ENCODE measurements around the gene HTR3B. TPM values are rescaled to one million over a fixed set of nuclear protein-coding genes. Genes with fewer than 3 reads are reported as not detected.
A peak's percentile ranks its signal among the peaks of the same experiment; 100 is the strongest.
"Not testable (repeated sequence)": the region's sequence is repeated elsewhere in the genome, so short reads cannot be mapped to it uniquely, and the experiment has no call there.

HTR3B gene
- total and polyA plus RNA-seq, 2 experiments from 2014 or later: 0.42 to 0.77 TPM

DNA sequence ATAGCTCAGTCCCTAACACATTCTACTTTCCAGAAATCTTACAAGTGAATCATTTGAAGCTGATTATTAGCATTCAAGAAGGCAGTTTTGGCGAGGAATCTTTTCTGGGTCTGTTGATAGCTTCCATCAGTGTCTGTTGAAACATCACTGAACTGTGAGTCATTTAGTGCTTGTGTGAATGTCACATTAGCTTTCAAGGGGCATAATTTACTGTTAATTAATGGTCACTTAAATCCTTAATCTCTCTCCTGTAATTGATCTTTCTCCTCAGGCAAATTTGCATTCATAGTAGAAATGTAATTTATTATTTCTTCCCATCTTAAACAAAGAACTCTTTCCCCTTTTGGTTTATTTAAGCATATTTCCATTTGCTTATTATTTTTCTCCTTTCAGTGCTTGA is 2.6 kb downstream of the HTR3B start:
- Histone ChIP-seq H3K27ac (peak overlapping the region; percentile 91), H3K9me2 (replicated peaks; ENCODE audit: insufficient read depth) (no peaks in the 10 kb centered on the region), H3K4me3 (no peak overlapping the region), H3K9me3 (ENCODE audit: low read depth) (no peaks in the 10 kb centered on the region), H3K4me2 (peak overlapping the region; percentile 56), H3K4me1 (ENCODE audit: insufficient read depth) (peaks cover 20% of the 10 kb centered on the region), H3K79me2 (no peaks in the 10 kb centered on the region), H3K27me3 (no peaks in the 10 kb centered on the region), H2AFZ (no peak overlapping the region), H4K20me1 (ENCODE audit: insufficient read depth, poor library complexity, severe bottlenecking) (no peaks in the 10 kb centered on the region), H3K36me3 (replicated peaks; ENCODE audit: insufficient read depth, low read depth) (no peaks in the 10 kb centered on the region)
- TF ChIP-seq, protein P1, sequence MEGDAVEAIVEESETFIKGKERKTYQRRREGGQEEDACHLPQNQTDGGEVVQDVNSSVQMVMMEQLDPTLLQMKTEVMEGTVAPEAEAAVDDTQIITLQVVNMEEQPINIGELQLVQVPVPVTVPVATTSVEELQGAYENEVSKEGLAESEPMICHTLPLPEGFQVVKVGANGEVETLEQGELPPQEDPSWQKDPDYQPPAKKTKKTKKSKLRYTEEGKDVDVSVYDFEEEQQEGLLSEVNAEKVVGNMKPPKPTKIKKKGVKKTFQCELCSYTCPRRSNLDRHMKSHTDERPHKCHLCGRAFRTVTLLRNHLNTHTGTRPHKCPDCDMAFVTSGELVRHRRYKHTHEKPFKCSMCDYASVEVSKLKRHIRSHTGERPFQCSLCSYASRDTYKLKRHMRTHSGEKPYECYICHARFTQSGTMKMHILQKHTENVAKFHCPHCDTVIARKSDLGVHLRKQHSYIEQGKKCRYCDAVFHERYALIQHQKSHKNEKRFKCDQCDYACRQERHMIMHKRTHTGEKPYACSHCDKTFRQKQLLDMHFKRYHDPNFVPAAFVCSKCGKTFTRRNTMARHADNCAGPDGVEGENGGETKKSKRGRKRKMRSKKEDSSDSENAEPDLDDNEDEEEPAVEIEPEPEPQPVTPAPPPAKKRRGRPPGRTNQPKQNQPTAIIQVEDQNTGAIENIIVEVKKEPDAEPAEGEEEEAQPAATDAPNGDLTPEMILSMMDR (IDR thresholded peaks at IDR 0.05; ENCODE audit: poor library complexity): no peak
- WGBS (ENCODE audit: low lambda C conversion rate, missing lambda C conversion rate): 19% methylated on average over 1 of the region's 1 CpG
- no peak for DNase-seq (ENCODE audit: low spot score)

DNA sequence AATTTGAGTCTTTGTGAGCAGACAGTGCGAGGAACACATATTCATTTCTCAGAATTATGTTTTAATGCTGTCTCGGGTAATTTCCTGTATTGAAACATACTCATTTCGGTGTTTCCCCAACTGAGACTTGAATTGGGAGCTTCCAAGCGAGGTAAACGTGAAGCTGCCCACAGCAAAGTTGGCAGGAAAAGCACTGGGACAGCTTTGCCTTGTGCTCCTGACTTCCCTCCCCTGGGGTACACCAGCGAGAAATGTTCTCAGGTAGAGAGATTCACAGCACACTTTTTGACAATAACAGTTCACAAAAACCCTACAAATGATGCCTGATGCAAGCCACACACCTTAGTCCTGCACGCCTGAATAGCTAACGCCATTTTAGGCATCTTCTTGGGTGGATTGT is 3.1 kb downstream of the HTR3B start:
- WGBS (ENCODE audit: low lambda C conversion rate, missing lambda C conversion rate): 87% methylated on average over 8 of the region's 8 CpGs
- Histone ChIP-seq H3K4me1 (ENCODE audit: insufficient read depth) (peaks cover 20% of the 10 kb centered on the region), H4K20me1 (ENCODE audit: insufficient read depth, poor library complexity, severe bottlenecking) (no peaks in the 10 kb centered on the region), H3K36me3 (replicated peaks; ENCODE audit: insufficient read depth, low read depth) (no peaks in the 10 kb centered on the region), H3K4me2 (peak overlapping the region; percentile 56), H3K9me3 (ENCODE audit: low read depth) (no peaks in the 10 kb centered on the region), H2AFZ (no peak overlapping the region), H3K27ac (peak overlapping the region; percentile 91), H3K9me2 (replicated peaks; ENCODE audit: insufficient read depth) (no peaks in the 10 kb centered on the region), H3K4me3 (no peak overlapping the region), H3K79me2 (no peaks in the 10 kb centered on the region), H3K27me3 (no peaks in the 10 kb centered on the region)
- TF ChIP-seq, protein P1 (IDR thresholded peaks at IDR 0.05; ENCODE audit: poor library complexity): no peak
- TF ChIP-seq EZH2phosphoT487 (IDR thresholded peaks at IDR 0.05; ENCODE audit: low read depth, severe bottlenecking, unreplicated experiment): no peak
- TF ChIP-seq EZH2 (IDR thresholded peaks at IDR 0.05; ENCODE audit: borderline replicate concordance): no peak
- no peak for DNase-seq (ENCODE audit: low spot score)

DNA sequence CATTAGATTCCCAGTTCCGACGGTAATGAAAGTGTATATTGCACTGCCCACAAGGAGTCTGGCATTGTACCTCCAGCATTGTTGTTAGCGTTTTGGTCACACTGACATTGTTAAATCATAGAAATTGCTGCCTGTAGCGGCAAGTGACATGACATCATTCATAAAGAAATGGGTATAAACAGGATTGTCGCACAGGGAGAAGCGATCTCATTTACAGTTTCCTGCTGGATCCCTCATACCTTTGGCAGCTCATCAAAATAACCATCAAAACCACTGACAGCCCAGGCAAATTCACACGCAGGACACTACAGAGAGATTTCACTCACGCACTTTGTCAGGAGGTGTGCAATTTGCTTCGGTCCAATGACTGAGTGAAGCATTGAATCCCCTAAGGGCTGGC is 3.5 kb downstream of the HTR3B start:
- Histone ChIP-seq H3K79me2 (no peaks in the 10 kb centered on the region), H4K20me1 (ENCODE audit: insufficient read depth, poor library complexity, severe bottlenecking) (no peaks in the 10 kb centered on the region), H3K36me3 (replicated peaks; ENCODE audit: insufficient read depth, low read depth) (no peaks in the 10 kb centered on the region), H3K4me2 (no peak overlapping the region), H3K9me2 (replicated peaks; ENCODE audit: insufficient read depth) (no peaks in the 10 kb centered on the region), H3K9me3 (ENCODE audit: low read depth) (no peaks in the 10 kb centered on the region), H3K27ac (peak overlapping the region; percentile 91), H2AFZ (no peak overlapping the region), H3K4me3 (no peak overlapping the region), H3K4me1 (ENCODE audit: insufficient read depth) (peaks cover 20% of the 10 kb centered on the region), H3K27me3 (no peaks in the 10 kb centered on the region)
- WGBS (ENCODE audit: low lambda C conversion rate, missing lambda C conversion rate): 87% methylated on average over 9 of the region's 9 CpGs
- TF ChIP-seq, protein P1 (IDR thresholded peaks at IDR 0.05; ENCODE audit: poor library complexity): no peak
- TF ChIP-seq EZH2phosphoT487 (IDR thresholded peaks at IDR 0.05; ENCODE audit: low read depth, severe bottlenecking, unreplicated experiment) (no peak), EZH2 (IDR thresholded peaks at IDR 0.05; ENCODE audit: borderline replicate concordance) (no peak)
- DNase-seq (ENCODE audit: low spot score): no peak

DNA sequence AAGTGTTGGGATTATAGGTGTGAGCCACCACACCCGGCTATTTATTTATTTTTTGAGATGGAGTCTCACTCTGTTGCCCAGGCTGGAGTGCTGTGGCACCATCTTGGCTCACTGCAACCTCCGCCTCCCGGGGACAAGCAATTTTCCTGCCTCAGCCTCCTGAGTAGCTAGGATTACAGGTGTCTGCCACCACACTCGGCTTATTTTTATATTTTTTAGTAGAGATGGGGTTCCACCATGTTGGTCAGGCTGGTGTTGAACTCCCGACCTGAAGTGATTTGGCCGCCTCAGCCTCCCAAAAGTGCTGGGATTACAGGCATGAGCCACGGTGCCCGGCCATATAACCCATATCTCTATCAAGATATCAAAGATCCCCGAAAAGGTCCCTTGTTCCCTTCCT is 6.9 kb downstream of the HTR3B start:
- not testable (repeated sequence) for H3K9me3 ChIP-seq (ENCODE audit: low read depth); H3K4me2 ChIP-seq; H3K27ac ChIP-seq; H3K79me2 ChIP-seq; H3K4me3 ChIP-seq; H4K20me1 ChIP-seq (ENCODE audit: insufficient read depth, poor library complexity, severe bottlenecking); H2AFZ ChIP-seq; H3K27me3 ChIP-seq; DNase-seq (ENCODE audit: low spot score); H3K36me3 ChIP-seq (replicated peaks; ENCODE audit: insufficient read depth, low read depth); H3K4me1 ChIP-seq (ENCODE audit: insufficient read depth); H3K9me2 ChIP-seq (replicated peaks; ENCODE audit: insufficient read depth)
- 92% methylated on average over 9 of the region's 9 CpGs for WGBS (ENCODE audit: low lambda C conversion rate, missing lambda C conversion rate)

Measured in hepatocyte (in vitro differentiated cells).